AG04449 (cell line): Measurements from ENCODE around the gene RHOF.

Source experiments
- CTCF ChIA-PET: fragments of 350-600 bp; formaldehyde crosslinking; extraction: SDS; loops from one replicate; lab custom pipeline; 2021; ENCODE audit warnings: antibody characterized with exemption; lab: Yijun Ruan, JAX
- POLR2A ChIA-PET: fragments of 400-600, 350-600 bp; formaldehyde crosslinking; extraction: SDS; loops from one replicate; lab custom pipeline; 2020; ENCODE audit warnings: antibody characterized with exemption, inconsistent platforms; lab: Yijun Ruan, JAX
- DNase-seq: peaks from one replicate; pipeline ENCODE4 v3.0.0-alpha.2; 2010; ENCODE audit warnings: low read depth, low spot score
- H3K4me3 ChIP-seq: 2 replicates; pipeline ENCODE4 v1.5.1; 2011; ENCODE audit warnings: low read depth, mild to moderate bottlenecking, control low read depth, low read length
- TF ChIP-seq, protein P1 (sequence below): IDR thresholded peaks from one replicate; pipeline ENCODE4 v1.5.1; 2011; ENCODE audit warnings: mild to moderate bottlenecking, moderate library complexity, low read length, control low read depth, inconsistent platforms; ENCODE audit not compliant: insufficient read depth; ENCODE audit errors: missing control alignments

Gene RHOF

DNA sequence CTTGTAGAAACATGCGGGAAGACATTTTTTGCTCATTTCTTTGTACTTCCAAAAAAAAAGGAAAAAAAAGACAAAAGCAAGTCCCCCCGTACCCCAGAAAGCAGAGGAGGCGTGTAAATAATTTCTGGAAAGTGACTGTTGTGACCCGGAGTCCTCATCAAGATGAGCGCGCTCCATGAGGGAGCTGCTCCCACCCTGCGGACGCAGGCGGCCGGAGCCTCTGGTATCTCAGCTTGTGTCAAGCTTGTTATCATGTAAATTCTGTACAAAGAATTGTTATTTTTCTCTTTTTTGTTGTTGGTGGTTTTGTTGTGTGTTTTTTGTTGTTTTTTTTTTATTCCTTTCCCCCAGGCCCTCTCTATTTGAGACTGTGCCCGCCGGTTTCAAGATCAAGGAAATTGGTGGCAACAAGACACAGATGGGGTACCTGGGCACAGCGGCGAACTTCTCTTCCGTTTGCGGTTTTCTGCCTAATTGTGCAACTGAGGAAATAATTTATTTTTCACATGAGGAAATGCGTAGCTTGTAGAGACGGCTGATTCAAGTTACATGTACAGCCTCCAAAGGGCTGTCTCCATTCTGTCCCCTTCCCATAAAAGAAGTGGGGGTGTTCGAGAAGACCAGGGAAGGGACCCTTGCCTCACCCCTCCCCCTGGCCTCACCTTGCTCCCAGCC lies 38.2 kb upstream of the RHOF start:
- POLR2A ChIA-PET = interaction anchor here (0.6 kb wide), 1 partner anchor 38 kb away, joined by 3 read pairs; no protein-coding TSS in a partner anchor
- CTCF ChIA-PET = interaction anchor here (1.3 to 3.4 kb wide), 3 partner anchors 19 to 37 kb away, joined by 3 to 19 read pairs (median 4); no protein-coding TSS in a partner anchor
- H3K4me3 ChIP-seq = no peak overlapping the region
- DNase-seq = no peak
- TF ChIP-seq, protein P1, sequence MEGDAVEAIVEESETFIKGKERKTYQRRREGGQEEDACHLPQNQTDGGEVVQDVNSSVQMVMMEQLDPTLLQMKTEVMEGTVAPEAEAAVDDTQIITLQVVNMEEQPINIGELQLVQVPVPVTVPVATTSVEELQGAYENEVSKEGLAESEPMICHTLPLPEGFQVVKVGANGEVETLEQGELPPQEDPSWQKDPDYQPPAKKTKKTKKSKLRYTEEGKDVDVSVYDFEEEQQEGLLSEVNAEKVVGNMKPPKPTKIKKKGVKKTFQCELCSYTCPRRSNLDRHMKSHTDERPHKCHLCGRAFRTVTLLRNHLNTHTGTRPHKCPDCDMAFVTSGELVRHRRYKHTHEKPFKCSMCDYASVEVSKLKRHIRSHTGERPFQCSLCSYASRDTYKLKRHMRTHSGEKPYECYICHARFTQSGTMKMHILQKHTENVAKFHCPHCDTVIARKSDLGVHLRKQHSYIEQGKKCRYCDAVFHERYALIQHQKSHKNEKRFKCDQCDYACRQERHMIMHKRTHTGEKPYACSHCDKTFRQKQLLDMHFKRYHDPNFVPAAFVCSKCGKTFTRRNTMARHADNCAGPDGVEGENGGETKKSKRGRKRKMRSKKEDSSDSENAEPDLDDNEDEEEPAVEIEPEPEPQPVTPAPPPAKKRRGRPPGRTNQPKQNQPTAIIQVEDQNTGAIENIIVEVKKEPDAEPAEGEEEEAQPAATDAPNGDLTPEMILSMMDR = no peak

DNA sequence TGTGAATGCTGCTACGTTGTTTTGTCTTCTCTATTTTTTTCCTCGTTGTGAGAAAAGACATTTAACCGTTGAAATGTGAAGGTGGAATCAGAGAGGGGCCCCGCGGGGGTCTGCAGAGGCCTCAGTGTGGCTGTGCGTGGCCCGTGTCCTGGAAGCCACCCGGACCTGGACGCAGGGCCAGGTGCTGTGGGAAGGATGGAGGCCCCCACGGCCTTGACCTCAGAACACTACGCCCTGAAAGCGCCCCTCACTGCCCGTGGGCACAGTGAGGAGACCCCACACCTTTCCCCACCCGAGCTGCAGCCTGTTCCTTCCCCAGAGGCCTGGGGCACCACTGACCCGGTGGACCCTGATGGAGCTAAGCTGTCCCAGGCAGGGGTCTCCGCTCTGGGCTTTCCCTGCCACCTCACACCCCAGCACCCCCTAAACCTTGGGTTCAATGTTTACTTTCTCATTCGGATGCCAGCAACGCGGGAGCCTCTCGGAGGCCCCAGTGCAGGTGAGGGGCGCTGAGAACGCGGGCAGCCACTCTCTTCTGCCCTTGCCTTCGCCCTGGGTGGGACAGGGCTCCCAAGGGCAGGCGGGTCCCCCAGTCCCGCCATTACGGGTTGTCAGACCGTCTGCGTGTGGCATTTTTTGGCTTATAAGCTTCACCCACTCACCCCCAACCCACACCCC lies 37.2 kb upstream of the RHOF start:
- TF ChIP-seq, protein P1 = no peak
- H3K4me3 ChIP-seq = no peak overlapping the region
- CTCF ChIA-PET = interaction anchor here (1.3 to 7.4 kb wide), 2 partner anchors 18 to 36 kb away, joined by 3 to 61 read pairs; partner anchors contain the start of gene RHOF
- no peak for DNase-seq
- POLR2A ChIA-PET = no interaction called here

DNA sequence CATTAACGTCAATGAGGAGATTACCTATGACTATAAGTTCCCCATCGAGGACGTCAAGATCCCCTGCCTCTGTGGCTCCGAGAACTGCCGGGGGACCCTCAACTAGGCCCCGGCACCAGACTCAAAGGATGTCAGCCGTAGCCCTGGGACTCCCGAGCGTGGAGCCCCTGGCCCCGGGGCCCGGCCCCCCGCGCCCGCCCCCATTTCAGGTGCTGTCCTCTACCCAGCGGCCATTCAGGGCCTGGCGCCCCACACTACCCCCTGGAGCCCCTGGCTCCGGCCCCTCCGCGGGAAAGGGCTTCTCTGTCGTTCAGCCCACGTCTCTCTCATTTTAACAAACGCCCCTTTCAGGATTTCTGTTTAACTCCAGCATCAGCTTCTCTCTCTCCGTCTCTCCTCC lies 36.6 kb upstream of the RHOF start:
- TF ChIP-seq, protein P1 = no peak
- CTCF ChIA-PET = interaction anchor here (1.0 to 7.4 kb wide), 3 partner anchors 18 to 58 kb away, joined by 3 to 61 read pairs (median 5); partner anchors contain the start of genes PSMD9 and RHOF
- DNase-seq = no peak
- no peak overlapping the region for H3K4me3 ChIP-seq
- POLR2A ChIA-PET = no interaction called here

DNA sequence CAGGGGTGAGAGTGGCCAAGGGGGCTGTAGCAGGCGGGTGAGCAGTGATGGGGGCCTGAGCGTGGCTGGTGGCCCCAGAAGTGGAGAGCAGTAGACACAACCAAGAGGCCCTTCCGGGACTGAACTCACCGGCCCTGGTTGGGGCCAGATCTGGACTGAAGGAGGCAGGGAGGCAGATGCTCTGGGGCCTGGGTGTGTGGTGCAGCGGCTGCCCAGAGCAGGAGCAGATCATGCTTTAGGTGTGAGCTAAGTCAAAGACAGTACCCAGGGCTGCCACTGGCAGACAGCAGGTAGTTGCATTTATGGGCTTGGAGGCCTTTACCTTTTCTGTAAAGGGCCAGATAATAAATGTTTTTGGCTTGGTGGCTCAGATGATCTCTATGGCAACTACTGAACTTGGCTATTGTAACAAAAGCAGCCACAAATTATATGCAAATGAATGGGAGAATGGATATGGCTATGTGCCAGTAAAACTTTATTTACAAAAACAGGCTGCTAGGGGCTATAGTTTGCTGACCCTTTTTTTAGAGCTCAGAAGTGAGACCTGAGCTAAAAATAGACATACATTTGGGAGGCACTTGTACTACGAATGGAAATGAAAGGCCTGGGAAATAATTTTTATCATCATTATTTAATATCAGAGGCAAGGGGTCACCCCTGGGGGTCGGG lies 35.9 kb upstream of the RHOF start:
- DNase-seq = no peak
- ChIA-PET POLR2A (no interaction called here), CTCF (interaction anchor here (1.0 to 7.4 kb wide), 3 partner anchors 18 to 59 kb away, joined by 5 to 61 read pairs (median 54); partner anchors contain the start of genes PSMD9 and RHOF)
- TF ChIP-seq, protein P1 = no peak
- no peak overlapping the region for H3K4me3 ChIP-seq

DNA sequence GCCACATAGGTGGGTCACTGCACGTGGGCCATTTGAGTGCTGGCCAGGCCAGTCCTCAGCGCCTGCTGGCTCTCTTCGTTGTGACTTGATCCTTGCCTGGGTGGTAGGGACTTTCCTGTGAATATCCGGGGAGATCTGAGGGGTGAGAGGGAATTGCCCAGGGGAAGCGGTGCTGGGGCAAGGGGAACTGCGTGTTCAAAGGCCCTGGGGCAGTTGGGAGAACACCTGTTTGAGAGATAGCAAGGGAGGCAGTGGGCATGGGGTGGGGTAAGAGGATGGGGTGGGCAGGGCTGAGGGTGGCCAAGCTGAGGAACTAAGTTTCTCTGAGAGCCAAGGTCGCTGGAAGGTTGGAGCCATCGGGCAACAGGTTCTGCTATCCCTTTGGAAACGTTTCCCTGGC lies 35.3 kb upstream of the RHOF start:
- ChIA-PET POLR2A (no interaction called here), CTCF (interaction anchor here (0.9 to 7.4 kb wide), 5 partner anchors 9 to 61 kb away, joined by 4 to 61 read pairs (median 33); partner anchors contain the start of gene RHOF)
- TF ChIP-seq, protein P1 = no peak
- no peak overlapping the region for H3K4me3 ChIP-seq
- no peak for DNase-seq
